ENCODE results near the gene TMEM14C.
"Not testable (repeated sequence)": the region's sequence is repeated elsewhere in the genome, so short reads cannot be mapped to it uniquely, and the experiment has no call there.

TMEM14C gene

DNA sequence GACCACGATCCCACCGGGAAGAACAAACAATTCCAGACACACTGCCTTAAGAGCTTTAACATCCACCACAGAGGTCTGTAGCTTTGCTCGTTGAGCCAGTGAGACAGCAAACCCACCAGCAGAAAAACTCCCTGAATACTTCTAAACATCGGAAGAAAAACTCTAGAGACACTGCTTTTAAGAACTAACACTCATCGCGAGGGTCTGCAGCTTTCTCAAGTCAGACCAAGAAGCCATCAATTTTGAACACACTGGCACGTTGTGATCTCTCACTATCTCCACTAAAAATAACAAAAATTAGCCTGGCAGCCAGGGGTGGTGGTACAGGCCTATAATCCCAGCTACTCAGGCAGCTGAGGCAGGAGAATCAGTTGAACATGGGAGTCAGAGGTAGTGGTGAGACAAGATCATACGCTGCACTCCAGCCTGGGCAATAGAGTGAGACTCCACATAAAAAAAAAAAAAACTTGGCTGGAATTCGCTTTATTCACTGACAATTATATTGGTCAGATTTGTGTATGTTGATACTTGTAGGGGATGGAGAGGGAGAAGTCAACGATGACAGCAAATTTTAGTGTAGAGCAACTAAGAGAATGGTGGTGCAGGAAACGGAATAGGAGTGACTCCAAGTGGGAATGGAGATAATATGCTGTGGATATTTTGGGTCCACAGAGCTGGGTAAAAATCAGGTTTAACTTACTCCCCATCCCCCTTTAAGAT lies 860 bp upstream of the TMEM14C start:
- DNase-seq = no peak

GRCh38 chr6:10722570-10722819 lies 375 bp upstream of the TMEM14C start:
- no peak for DNase-seq

DNA sequence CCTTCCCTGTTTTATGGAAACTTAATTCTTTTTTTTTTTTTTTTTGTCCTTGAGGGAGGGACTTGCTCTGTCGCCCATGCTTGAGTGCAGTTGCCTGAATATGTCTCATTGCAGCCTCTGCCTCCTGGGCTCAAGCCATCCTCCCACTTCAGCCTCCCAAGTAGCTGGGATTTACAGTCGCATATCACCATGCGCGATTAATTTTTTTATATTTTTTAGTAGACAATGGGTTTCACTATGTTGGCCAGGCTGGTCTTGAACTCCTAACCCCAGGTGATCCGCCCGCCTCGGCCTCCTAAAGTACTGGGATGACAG lies 654 bp downstream of the TMEM14C start:
- DNase-seq = no peak

DNA sequence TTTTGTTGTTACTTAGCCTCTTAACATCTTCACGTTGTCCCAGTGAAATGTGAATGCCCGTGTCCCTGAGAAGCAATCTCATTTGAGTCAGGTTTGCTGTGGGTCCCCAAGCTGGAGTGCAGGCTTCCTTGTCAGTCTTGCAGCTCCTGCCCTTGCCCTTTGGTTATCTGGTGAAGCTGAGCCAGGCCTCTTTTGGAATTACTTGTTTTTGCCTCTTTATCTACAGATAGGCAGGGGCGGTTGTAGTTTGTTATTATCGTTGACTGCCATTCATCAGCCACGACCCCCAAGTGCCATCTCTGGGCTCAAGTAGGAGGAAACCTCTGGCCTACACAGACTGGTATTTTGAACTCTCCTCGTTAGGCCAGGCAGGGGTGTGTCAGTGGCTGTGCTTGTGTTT lies 2.2 kb downstream of the TMEM14C start:
- DNase-seq = no peak

DNA sequence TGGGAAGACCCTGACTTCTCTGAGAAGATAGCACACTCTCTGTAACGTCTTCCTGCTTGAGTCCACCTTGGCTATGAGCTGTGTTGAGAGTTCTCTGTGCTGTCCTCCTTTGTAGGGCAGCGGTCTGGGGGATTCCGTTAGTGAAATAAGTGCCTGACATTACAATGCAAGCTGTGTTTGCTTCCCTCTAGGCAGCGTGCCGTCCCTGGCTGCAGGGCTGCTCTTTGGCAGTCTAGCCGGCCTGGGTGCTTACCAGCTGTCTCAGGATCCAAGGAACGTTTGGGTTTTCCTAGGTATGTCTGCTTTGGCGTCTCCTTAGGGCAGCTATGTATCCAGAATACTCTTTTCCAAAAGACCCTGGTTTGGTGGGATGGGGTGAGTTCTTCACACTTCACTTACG lies 2.8 kb downstream of the TMEM14C start:
- DNase-seq = no peak

GRCh38 chr6:10730254-10730653 lies 7.4 kb downstream of the TMEM14C start:
- DNase-seq = no peak

GRCh38 chr6:10733151-10733715 lies 10.4 kb downstream of the TMEM14C start:
- DNase-seq = peak; percentile 47

GRCh38 chr6:10733863-10734262 lies 11.0 kb downstream of the TMEM14C start:
- DNase-seq = no peak

- no peak for DNase-seq
These were observed 13.9 kb downstream of the TMEM14C start for GRCh38 chr6:10736731-10737130.

- no peak for DNase-seq
These were observed 17.2 kb downstream of the TMEM14C start for GRCh38 chr6:10740061-10740460.

- not testable (repeated sequence) for DNase-seq
These were observed 18.8 kb downstream of the TMEM14C start for GRCh38 chr6:10741643-10742042.

DNA sequence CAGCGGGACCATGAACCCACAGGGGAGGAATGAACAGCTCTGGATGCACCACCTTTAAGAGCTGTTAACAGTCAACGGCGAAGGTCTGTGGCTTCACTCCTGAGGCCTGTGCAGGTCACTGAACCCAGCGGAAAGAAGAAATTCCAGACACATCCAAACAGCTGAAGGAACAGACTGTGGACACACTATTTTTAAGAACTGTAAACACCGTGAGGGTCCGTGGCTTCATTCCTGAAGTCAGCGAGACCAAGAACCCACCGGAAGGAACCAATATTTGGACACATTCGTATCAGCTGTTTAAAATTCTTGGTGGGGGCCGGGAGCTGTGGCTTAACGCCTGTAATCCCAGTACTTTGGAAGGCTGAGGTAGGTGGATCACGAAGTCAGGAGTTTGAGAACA lies 19.4 kb downstream of the TMEM14C start:
- no peak for DNase-seq

DNA sequence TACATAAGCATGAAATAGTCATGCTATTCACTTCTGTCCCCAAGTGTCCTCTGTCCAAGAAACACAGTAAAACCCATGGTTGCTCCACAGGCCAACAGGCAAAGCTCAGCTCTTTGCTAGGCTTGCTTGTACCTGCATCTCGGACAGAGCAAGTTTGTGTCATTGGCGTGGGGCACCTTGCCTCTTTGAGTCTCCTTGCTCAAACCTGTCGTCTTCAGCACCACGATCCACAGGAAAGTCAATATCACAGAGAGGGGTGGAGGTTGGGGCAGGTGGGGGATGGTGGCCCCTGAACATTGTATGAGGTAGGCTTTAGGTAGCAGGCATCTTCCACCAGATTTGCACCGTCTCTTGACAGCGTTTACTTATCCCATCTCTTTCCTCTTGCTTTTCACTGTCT lies 20.6 kb downstream of the TMEM14C start:
- no peak for DNase-seq

DNA sequence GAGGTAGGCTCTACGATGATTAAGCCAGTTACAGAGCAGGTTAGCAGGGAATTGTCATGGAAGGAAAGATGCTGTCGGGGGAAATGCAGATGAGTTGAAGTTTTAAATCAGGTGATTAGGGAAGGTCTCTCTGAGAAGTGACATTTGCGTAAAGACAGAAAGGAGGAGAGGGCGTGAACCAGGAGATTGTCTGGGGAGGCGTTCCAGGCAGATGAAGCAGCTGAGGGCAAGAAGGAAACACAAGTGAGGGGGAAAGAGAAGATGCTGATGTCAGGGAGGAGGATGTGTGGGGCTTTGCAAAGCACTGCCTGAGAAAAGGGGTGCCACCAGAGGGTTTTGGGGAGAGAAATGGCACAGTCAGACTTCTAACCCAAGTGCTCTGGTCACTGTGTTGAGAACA lies 22.2 kb downstream of the TMEM14C start:
- DNase-seq = no peak

DNA sequence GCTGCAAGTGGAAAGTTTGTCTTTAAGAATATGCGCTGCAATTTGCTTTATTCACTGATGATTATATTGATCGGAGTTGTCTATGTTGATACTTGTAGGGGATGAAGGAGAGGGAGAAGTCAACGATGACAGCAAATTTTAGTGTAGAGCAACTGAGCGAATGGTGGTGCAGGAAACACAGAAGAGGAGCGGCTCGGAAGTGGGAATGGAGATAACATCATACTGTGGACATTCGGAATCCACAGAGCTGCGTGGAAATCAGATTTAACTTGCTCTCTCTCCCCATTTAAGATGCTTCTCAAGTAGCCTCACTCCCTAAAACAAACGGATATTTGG lies 24.0 kb downstream of the TMEM14C start:
- no peak for DNase-seq

DNA sequence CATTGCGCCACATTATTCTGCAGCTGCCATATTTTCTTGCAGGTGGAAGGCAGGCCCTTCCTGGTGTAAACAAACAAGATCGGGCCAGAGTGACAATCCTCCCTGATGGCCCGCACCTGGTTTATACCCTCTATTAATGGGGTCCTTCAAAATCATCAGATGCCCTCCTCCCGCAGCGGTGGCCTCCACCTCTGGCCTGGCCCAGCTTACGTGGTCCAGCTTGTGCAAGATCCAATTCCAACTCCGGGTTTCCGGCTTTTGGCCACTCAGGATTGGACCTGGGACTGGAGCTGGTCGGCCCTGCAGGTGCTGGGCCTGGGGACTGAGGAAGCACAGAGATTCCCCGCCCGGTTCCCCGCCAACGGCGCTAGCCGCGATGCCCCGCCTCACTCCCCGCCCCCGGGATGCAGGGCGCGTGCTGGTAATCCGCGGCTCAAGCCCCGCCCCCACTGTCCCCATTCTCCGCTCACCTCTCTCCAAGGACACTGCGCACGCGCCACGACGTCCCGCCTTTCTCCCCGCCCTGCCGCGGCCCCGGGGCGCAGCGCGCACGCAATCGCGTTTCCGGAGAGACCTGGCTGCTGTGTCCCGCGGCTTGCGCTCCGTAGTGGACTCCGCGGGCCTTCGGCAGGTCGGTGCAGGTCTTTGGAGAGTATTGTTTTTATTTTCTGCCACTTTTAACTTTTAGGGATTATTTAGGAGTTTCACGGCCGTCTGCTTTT lies 24.5 kb downstream of the TMEM14C start, which contains the start of gene TMEM14B:
Gene TMEM14B (plus strand): TSS at position 555 of the 722 bp plus-strand sequence. CDS start 1,441 bp downstream, outside the sequence.
- DNase-seq = peak; percentile 98

DNA sequence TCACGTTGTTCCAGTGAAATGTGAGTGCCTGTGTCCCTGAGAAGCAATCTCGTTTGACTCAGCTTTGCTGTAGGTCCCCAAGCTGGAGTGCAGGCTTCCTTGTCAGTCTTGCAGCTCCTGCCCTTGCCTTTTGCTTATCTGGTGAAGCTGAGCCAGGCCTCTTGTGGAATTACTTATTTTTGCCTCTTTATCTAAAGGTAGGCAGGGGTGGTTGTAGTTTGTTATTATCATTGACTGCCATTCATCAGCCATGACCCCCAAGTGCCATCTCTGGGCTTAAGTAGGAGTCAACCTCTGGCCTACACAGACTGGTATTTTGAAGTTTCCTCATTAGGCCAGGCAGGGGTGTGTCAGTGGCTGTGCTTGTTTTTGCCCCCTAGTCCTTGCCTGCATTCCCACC lies 26.9 kb downstream of the TMEM14C start:
- no peak for DNase-seq

GRCh38 chr6:10750568-10750967 lies 27.7 kb downstream of the TMEM14C start:
- DNase-seq = not testable (repeated sequence)

DNA sequence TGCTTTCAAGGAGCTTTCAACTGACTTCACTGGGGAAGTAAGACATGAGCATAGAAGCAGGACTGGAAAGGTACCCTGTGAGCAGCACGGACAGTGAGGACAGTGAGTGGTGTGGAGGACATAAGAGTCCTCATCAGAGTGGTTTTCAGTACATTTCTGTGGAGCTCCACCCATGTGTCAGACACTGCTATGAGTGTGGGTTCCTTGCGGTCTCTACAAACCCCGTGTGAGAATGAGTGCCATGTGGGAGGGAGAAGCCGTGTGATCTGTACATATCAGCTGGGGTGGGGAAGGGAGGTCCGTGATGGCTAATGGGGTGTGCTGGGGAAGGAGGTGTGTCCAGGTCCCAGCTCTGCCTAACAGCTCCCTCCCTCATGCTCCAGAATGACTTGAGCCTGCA lies 28.9 kb downstream of the TMEM14C start:
- DNase-seq = peak; percentile 36

- no peak for DNase-seq
These were observed 33.2 kb downstream of the TMEM14C start for GRCh38 chr6:10756085-10756484.

DNA sequence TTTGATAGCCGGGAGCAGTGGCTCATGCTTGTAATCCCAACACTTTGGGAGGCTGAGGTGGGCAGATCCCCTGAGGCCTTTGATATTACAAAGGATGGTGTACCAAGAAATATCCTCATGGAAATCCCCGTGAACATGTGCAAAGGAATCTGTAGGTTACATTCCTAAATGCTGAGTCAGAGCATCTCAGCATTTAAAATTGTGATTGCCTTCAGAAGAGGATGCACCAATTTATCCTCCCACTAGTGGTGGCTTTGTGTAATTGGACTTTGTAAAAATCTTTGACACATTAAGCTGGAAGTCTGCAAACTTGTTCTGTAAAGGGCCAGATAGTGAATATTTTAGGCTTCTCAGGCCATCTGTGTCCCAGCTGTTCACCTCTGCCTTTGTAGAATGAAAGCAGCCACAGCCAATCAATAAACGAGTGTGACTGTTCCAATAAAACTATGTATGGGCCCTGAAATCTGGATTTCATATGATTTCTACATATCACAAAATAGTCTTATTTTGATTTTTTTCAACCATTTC lies 36.5 kb downstream of the TMEM14C start:
- peak; percentile 41 for DNase-seq

DNA sequence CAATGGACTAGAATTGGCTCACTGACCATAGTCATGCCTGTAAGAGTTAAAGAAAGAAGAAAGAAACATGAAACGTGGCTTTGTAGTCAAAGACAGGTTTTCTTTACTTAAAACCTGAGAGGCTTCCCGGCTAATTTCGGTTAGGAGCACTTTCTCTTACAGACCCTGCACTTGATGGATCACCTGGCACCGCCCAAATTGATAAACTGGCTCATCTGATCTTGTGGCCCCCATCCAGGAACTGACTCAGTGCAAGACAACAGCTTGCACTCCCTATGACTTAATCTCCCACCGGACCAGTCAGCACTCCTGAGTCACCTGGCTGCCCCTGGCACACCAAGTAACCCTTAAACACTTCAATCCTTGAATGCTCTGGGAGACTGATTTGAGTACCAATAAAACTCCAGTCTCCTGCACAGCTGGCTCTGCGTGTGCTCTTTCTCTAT lies 37.0 kb downstream of the TMEM14C start:
- DNase-seq = no peak

- DNase-seq = no peak
These were observed 40.1 kb downstream of the TMEM14C start for GRCh38 chr6:10763006-10763405.

GRCh38 chr6:10769419-10769818 lies 46.5 kb downstream of the TMEM14C start:
- no peak for DNase-seq

Measured in CD4-positive, alpha-beta T cell treated with Interleukin-10 for 1 hour (primary cell).